Measurements from ENCODE around the gene HLA-C. TPM values are rescaled to one million over a fixed set of nuclear protein-coding genes. Genes with fewer than 3 reads are reported as not detected.
A peak's percentile ranks its signal among the peaks of the same experiment; 100 is the strongest.

HLA-C gene
- total RNA-seq, 1 donor from 2014 or later: 1,186 TPM

GRCh38 chr6:31308050-31308844 lies 36.4 kb upstream of the HLA-C start:
- ATAC-seq (peak; percentile 93 to 96), DNase-seq (peak; percentile 93)
- peak overlapping the region; percentile 65 for H3K4me3 ChIP-seq
- TF ChIP-seq, protein P1, sequence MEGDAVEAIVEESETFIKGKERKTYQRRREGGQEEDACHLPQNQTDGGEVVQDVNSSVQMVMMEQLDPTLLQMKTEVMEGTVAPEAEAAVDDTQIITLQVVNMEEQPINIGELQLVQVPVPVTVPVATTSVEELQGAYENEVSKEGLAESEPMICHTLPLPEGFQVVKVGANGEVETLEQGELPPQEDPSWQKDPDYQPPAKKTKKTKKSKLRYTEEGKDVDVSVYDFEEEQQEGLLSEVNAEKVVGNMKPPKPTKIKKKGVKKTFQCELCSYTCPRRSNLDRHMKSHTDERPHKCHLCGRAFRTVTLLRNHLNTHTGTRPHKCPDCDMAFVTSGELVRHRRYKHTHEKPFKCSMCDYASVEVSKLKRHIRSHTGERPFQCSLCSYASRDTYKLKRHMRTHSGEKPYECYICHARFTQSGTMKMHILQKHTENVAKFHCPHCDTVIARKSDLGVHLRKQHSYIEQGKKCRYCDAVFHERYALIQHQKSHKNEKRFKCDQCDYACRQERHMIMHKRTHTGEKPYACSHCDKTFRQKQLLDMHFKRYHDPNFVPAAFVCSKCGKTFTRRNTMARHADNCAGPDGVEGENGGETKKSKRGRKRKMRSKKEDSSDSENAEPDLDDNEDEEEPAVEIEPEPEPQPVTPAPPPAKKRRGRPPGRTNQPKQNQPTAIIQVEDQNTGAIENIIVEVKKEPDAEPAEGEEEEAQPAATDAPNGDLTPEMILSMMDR (IDR thresholded peaks at IDR 0.05): no peak
- intact Hi-C loops (cut with DNase I): no loop called here
- H3K9me3 ChIP-seq: no peaks in the 10 kb centered on the region
- H3K36me3 ChIP-seq: no peaks in the 10 kb centered on the region
- H3K4me1 ChIP-seq: peaks cover 15% of the 10 kb centered on the region
- H3K27me3 ChIP-seq (ENCODE audit: low read depth): peaks cover 16% of the 10 kb centered on the region
- peak overlapping the region; percentile 73 for H3K27ac ChIP-seq

- peak overlapping the region; percentile 65 for H3K4me3 ChIP-seq
- peaks cover 16% of the 10 kb centered on the region for H3K27me3 ChIP-seq (ENCODE audit: low read depth)
- TF ChIP-seq, protein P1 (IDR thresholded peaks at IDR 0.05): no peak
- no peaks in the 10 kb centered on the region for H3K9me3 ChIP-seq
- peak in 1 of 2 donors; percentile 3 for ATAC-seq
- DNase-seq: no peak
- peaks cover 15% of the 10 kb centered on the region for H3K4me1 ChIP-seq
- intact Hi-C loops (cut with DNase I): no loop called here
- no peak overlapping the region for H3K27ac ChIP-seq
- H3K36me3 ChIP-seq: no peaks in the 10 kb centered on the region
Observed at GRCh38 chr6:31307669-31308049, 35.8 kb upstream of the HLA-C start.

DNA sequence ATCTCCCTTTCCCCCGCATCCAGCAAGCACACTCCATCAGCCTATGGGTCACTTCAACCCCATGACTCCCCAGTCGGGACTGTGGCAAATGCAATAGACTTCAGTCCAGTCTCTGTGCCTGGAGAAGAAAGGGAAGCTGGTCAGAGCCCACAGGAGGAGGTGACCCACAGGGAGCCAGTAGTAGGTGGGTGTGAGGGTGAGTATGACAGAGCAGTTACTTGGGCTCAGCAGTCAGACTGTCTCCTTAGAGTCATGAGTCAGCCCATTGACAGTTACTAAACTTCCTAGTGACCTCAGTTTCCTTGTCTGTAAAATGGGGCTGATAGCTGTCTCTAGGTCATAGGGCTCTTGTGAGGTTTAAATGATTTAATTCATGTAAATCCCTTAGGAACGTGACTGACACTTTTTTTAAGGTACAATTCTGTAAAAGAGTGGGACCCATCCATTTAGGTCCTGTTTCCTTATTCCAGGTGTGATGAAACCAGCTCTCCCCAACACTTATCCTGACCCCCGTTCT lies 33.9 kb upstream of the HLA-C start:
- intact Hi-C loops (cut with DNase I): no loop called here
- no peak overlapping the region for H3K27ac ChIP-seq
- H3K9me3 ChIP-seq: no peaks in the 10 kb centered on the region
- DNase-seq: no peak
- H3K27me3 ChIP-seq (ENCODE audit: low read depth): peaks cover 16% of the 10 kb centered on the region
- TF ChIP-seq, protein P1 (IDR thresholded peaks at IDR 0.05): no peak
- no peak overlapping the region for H3K4me3 ChIP-seq
- H3K36me3 ChIP-seq: no peaks in the 10 kb centered on the region
- H3K4me1 ChIP-seq: peaks cover 15% of the 10 kb centered on the region
- ATAC-seq: peak in 1 of 2 donors; percentile 44

GRCh38 chr6:31304683-31305082 lies 32.8 kb upstream of the HLA-C start:
- Histone ChIP-seq H3K4me1 (peaks cover 15% of the 10 kb centered on the region), H3K4me3 (no peak overlapping the region), H3K27ac (no peak overlapping the region), H3K27me3 (ENCODE audit: low read depth) (peaks cover 16% of the 10 kb centered on the region), H3K9me3 (no peaks in the 10 kb centered on the region), H3K36me3 (no peaks in the 10 kb centered on the region)
- intact Hi-C loops (cut with DNase I): no loop called here
- DNase-seq: no peak
- ATAC-seq: no peak
- TF ChIP-seq, protein P1 (IDR thresholded peaks at IDR 0.05): no peak

DNA sequence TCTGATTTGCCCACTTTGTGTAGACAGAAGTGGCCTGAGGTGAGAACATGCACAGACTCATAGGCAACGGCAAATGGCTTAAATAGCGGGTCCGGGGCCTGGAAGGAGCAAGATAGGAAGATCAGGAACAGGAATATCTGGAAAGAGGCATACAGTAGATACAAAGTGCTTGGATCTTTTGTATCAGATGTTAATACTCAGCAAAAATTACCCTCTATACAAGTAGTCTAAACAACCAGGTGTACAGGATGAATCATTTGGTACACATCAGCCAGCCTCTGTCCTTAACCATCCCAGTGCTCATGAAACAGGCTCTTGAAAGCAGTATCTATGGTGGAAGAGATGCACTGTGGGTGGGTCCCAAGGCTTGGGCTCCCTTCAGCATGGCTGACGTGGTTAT lies 28.9 kb upstream of the HLA-C start:
- H3K27me3 ChIP-seq (ENCODE audit: low read depth): no peaks in the 10 kb centered on the region
- DNase-seq: no peak
- ATAC-seq: no peak
- no peaks in the 10 kb centered on the region for H3K4me1 ChIP-seq
- intact Hi-C loops (cut with DNase I): no loop called here
- TF ChIP-seq, protein P1 (IDR thresholded peaks at IDR 0.05): no peak
- H3K4me3 ChIP-seq: no peak overlapping the region
- H3K27ac ChIP-seq: no peak overlapping the region
- H3K9me3 ChIP-seq: no peaks in the 10 kb centered on the region
- H3K36me3 ChIP-seq: no peaks in the 10 kb centered on the region
